HEK293 (cell line): ENCODE results near the gene FAM210A.

Source experiments
- CTCF ChIA-PET: fragments of 350-600 bp; formaldehyde crosslinking; extraction: SDS; loops from one replicate; lab custom pipeline; 2021; ENCODE audit warnings: antibody characterized with exemption; lab: Yijun Ruan, JAX
- POLR2A ChIA-PET: fragments of 300-600 bp; formaldehyde crosslinking; extraction: SDS; loops from one replicate; lab custom pipeline; 2020; ENCODE audit warnings: antibody characterized with exemption, inconsistent platforms; lab: Yijun Ruan, JAX
- H3K27ac ChIP-seq: fragments of 200-500 bp; sonication (Bioruptor generic); 2 replicates; pipeline ENCODE4 v1.5.1; 2014; ENCODE audit warnings: low read depth, low read length, control low read depth, inconsistent platforms; ENCODE audit errors: extremely low read depth
- H3K36me3 ChIP-seq, 2 experiments: fragments of 200-500 bp in 1 of 2; sonication (Bioruptor generic) in 1 of 2; 1 replicate in 1 of 2; 2 replicates in 1 of 2; pipeline ENCODE4 v1.5.1; 2014 to 2017; ENCODE audit warnings: inconsistent platforms in 2 of 2, low read length in 2 of 2; ENCODE audit not compliant: control insufficient read depth in 2 of 2, insufficient read depth in 1 of 2
- H3K4me1 ChIP-seq: fragments of 200-500 bp; sonication (Bioruptor generic); 2 replicates; pipeline ENCODE4 v1.5.1; 2014; ENCODE audit warnings: mild to moderate bottlenecking, low read length, inconsistent platforms; ENCODE audit not compliant: control insufficient read depth, insufficient read depth
- H3K4me3 ChIP-seq: 2 replicates; pipeline ENCODE4 v1.5.1; 2011; ENCODE audit warnings: low read depth, mild to moderate bottlenecking, control low read depth, low read length, moderate library complexity
- H3K9me3 ChIP-seq: fragments of 200-500 bp; sonication (Bioruptor generic); 2 replicates; pipeline ENCODE4 v1.5.1; 2014; ENCODE audit warnings: low read depth, low read length, inconsistent platforms; ENCODE audit not compliant: control insufficient read depth, insufficient read depth
- GLI4 ChIP-seq: fragments of 450-650 bp; formaldehyde crosslinking; IDR thresholded peaks from 2 replicates; pipeline ENCODE4 v1.5.1; 2016; ENCODE audit warnings: missing biosample characterization, missing genetic modification characterization
- RBAK ChIP-seq: fragments of 450-650 bp; formaldehyde crosslinking; IDR thresholded peaks from 2 replicates; pipeline ENCODE4 v1.5.1; 2016; ENCODE audit warnings: missing biosample characterization, missing genetic modification characterization
- SCRT1 ChIP-seq: fragments of 450-650 bp; formaldehyde crosslinking; IDR thresholded peaks from 2 replicates; pipeline ENCODE4 v1.5.1; 2016; ENCODE audit warnings: missing biosample characterization, missing genetic modification characterization, borderline replicate concordance
- SCRT2 ChIP-seq: fragments of 450-650 bp; formaldehyde crosslinking; IDR thresholded peaks from 2 replicates; pipeline ENCODE4 v1.5.1; 2016; ENCODE audit warnings: missing biosample characterization, missing genetic modification characterization
- ZFP69B ChIP-seq: fragments of 450-650 bp; formaldehyde crosslinking; IDR thresholded peaks from 2 replicates; pipeline ENCODE4 v1.5.1; 2016; ENCODE audit warnings: missing biosample characterization, missing genetic modification characterization
- ZNF138 ChIP-seq: fragments of 450-650 bp; formaldehyde crosslinking; IDR thresholded peaks from 2 replicates; pipeline ENCODE4 v1.5.1; 2016; ENCODE audit warnings: missing biosample characterization, missing genetic modification characterization, borderline replicate concordance
- ZNF174 ChIP-seq: fragments of 450-650 bp; formaldehyde crosslinking; IDR thresholded peaks from 2 replicates; pipeline ENCODE4 v1.5.0; 2017; ENCODE audit warnings: missing biosample characterization, mild to moderate bottlenecking, missing genetic modification characterization
- ZNF184 ChIP-seq: fragments of 450-650 bp; IDR thresholded peaks from 2 replicates; pipeline ENCODE4 v1.5.1; 2018; ENCODE audit warnings: missing biosample characterization, mild to moderate bottlenecking, missing genetic modification characterization
- ZNF202 ChIP-seq: fragments of 450-650 bp; formaldehyde crosslinking; IDR thresholded peaks from 2 replicates; pipeline ENCODE4 v1.5.1; 2016; ENCODE audit warnings: missing biosample characterization, missing genetic modification characterization, borderline replicate concordance
- ZNF266 ChIP-seq: fragments of 450-650 bp; formaldehyde crosslinking; IDR thresholded peaks from 2 replicates; pipeline ENCODE4 v1.5.1; 2016; ENCODE audit warnings: missing biosample characterization, missing genetic modification characterization, low read depth
- ZNF341 ChIP-seq: fragments of 450-650 bp; formaldehyde crosslinking; IDR thresholded peaks from 2 replicates; pipeline ENCODE4; 2016; ENCODE audit warnings: low read depth, missing biosample characterization, missing genetic modification characterization
- ZNF433 ChIP-seq: fragments of 450-650 bp; formaldehyde crosslinking; IDR thresholded peaks from 2 replicates; pipeline ENCODE4 v1.5.1; 2016; ENCODE audit warnings: missing biosample characterization, missing genetic modification characterization, low read depth
- ZNF521 ChIP-seq: fragments of 450-650 bp; formaldehyde crosslinking; IDR thresholded peaks from 2 replicates; pipeline ENCODE4 v1.5.1; 2017; ENCODE audit warnings: missing biosample characterization, mild to moderate bottlenecking, missing genetic modification characterization
- ZNF548 ChIP-seq: fragments of 450-650 bp; formaldehyde crosslinking; IDR thresholded peaks from 2 replicates; pipeline ENCODE4 v1.5.1; 2016; ENCODE audit warnings: missing biosample characterization, missing genetic modification characterization
- ZNF596 ChIP-seq: fragments of 450-650 bp; IDR thresholded peaks from 2 replicates; pipeline ENCODE4 v1.5.0; 2018; ENCODE audit warnings: missing biosample characterization, mild to moderate bottlenecking, missing genetic modification characterization, moderate library complexity
- ZNF76 ChIP-seq: fragments of 450-650 bp; formaldehyde crosslinking; IDR thresholded peaks from 2 replicates; pipeline ENCODE4; 2016; ENCODE audit warnings: low read depth, missing biosample characterization, missing genetic modification characterization, borderline replicate concordance
- TF ChIP-seq, protein P1 (sequence below): fragments of 450-650 bp; formaldehyde crosslinking; IDR thresholded peaks from 2 replicates; pipeline ENCODE4 v1.5.1; 2016; ENCODE audit warnings: missing biosample characterization, missing genetic modification characterization
- TF ChIP-seq, protein P2 (sequence below): fragments of 450-650 bp; formaldehyde crosslinking; IDR thresholded peaks from 2 replicates; pipeline ENCODE4 v1.5.1; 2016; ENCODE audit warnings: missing biosample characterization, missing genetic modification characterization
- TF ChIP-seq, protein P3 (sequence below): fragments of 450-650 bp; IDR thresholded peaks from 2 replicates; pipeline ENCODE4 v1.5.1; 2018; ENCODE audit warnings: missing biosample characterization, mild to moderate bottlenecking, missing genetic modification characterization

Gene FAM210A

DNA sequence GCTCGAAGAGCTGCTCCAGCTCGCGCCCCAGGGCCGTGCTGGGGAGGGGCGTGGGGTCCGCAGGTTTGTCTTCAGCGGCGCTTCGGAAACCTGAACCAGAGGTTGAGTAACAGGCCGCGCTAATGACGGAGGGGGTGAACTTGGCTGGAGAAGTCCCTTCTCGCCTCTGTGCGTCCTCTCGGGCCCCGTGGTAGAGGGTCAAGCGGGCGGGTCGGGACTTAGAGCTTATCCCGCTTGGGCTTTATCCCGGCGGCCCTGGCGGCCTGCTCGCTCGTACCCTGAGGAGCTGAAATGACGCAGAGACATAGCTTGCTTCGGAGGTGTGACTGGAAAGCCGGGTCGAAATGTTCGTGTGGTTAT is 594 bp upstream of the FAM210A start (continued):
- TF ChIP-seq ZNF202 (tag by site-specific recombination): no peak
- TF ChIP-seq ZNF174 (tag by site-specific recombination): no peak
- TF ChIP-seq ZNF341 (tag by site-specific recombination): peak; percentile 72
- no peak for TF ChIP-seq ZNF521
- TF ChIP-seq, protein P1, sequence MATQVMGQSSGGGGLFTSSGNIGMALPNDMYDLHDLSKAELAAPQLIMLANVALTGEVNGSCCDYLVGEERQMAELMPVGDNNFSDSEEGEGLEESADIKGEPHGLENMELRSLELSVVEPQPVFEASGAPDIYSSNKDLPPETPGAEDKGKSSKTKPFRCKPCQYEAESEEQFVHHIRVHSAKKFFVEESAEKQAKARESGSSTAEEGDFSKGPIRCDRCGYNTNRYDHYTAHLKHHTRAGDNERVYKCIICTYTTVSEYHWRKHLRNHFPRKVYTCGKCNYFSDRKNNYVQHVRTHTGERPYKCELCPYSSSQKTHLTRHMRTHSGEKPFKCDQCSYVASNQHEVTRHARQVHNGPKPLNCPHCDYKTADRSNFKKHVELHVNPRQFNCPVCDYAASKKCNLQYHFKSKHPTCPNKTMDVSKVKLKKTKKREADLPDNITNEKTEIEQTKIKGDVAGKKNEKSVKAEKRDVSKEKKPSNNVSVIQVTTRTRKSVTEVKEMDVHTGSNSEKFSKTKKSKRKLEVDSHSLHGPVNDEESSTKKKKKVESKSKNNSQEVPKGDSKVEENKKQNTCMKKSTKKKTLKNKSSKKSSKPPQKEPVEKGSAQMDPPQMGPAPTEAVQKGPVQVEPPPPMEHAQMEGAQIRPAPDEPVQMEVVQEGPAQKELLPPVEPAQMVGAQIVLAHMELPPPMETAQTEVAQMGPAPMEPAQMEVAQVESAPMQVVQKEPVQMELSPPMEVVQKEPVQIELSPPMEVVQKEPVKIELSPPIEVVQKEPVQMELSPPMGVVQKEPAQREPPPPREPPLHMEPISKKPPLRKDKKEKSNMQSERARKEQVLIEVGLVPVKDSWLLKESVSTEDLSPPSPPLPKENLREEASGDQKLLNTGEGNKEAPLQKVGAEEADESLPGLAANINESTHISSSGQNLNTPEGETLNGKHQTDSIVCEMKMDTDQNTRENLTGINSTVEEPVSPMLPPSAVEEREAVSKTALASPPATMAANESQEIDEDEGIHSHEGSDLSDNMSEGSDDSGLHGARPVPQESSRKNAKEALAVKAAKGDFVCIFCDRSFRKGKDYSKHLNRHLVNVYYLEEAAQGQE (tag by site-specific recombination): no peak
- no peak for TF ChIP-seq ZNF184 (tag by site-specific recombination)
- TF ChIP-seq ZFP69B (tag by site-specific recombination): no peak
- no peak for TF ChIP-seq ZNF76 (tag by site-specific recombination)
- no peak for TF ChIP-seq ZNF138 (tag by site-specific recombination)
- TF ChIP-seq, all 188 proteins: peak for 2

- ChIA-PET CTCF (interaction anchor here (0.6 to 1.1 kb wide), 4 partner anchors 72 to 994 kb away, joined by 3 to 4 read pairs (median 4); no protein-coding TSS in a partner anchor), POLR2A (interaction anchor here (0.6 to 2.1 kb wide), 6 partner anchors 10 to 1744 kb away, joined by 3 to 9 read pairs (median 4); partner anchors contain the start of genes AFG3L2 and IMPA2)
- TF ChIP-seq, protein P1 (tag by site-specific recombination): no peak
- TF ChIP-seq SCRT2 (tag by site-specific recombination) (peak; percentile 60; the same call in 1 of the 2 replicates), SCRT1 (tag by site-specific recombination) (peak; percentile 53; the same call in 1 of the 2 replicates)
- peaks cover 0 to 2% of the 10 kb centered on the region in 2 experiments; a peak in 1 of 3 replicates for H3K36me3 ChIP-seq
- H3K9me3 ChIP-seq: no peaks in the 10 kb centered on the region
- peak overlapping the region; percentile 71; the same call in 1 of the 2 replicates for H3K27ac ChIP-seq
- H3K4me1 ChIP-seq: peaks cover 11% of the 10 kb centered on the region; the same call in 1 of the 2 replicates
- H3K4me3 ChIP-seq: peak overlapping the region; percentile 97
Observed at GRCh38 chr18:13725566-13726231, 659 bp downstream of the FAM210A start.

DNA sequence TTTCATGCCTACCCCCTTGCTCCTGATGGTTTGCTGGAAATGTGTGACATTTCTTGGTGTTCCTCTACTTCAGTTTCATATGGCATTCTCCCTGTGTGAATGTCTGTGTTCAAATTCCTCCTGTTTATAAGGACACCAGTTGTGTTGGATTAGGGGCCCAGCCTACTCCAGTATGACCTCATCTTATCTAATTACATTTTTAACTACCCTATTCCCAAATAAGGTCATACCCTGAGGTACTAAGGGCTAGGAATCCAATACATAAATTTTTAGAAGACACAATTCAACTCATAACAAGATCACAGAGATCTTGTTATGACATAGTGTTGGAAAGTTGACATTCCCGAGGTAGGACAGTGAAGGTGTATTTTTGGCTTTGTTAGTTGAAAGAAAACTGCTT is 5.5 kb downstream of the FAM210A start:
- POLR2A ChIA-PET: no interaction called here
- H3K27ac ChIP-seq: no peak overlapping the region
- H3K36me3 ChIP-seq: no peaks in the 10 kb centered on the region
- no peak overlapping the region for H3K4me3 ChIP-seq
- TF ChIP-seq ZNF596 (no peak), RBAK (tag by site-specific recombination) (no peak), GLI4 (tag by site-specific recombination) (no peak), ZNF548 (tag by site-specific recombination) (0 out of 2 replicates have a peak, but pooled peaks have one; percentile 4), ZNF266 (tag by site-specific recombination) (no peak), ZNF433 (tag by site-specific recombination) (no peak)
- TF ChIP-seq, protein P2, sequence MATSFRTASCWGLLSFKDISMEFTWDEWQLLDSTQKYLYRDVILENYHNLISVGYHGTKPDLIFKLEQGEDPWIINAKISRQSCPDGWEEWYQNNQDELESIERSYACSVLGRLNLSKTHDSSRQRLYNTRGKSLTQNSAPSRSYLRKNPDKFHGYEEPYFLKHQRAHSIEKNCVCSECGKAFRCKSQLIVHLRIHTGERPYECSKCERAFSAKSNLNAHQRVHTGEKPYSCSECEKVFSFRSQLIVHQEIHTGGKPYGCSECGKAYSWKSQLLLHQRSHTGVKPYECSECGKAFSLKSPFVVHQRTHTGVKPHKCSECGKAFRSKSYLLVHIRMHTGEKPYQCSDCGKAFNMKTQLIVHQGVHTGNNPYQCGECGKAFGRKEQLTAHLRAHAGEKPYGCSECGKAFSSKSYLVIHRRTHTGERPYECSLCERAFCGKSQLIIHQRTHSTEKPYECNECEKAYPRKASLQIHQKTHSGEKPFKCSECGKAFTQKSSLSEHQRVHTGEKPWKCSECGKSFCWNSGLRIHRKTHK (tag by site-specific recombination): no peak
- TF ChIP-seq, protein P3, sequence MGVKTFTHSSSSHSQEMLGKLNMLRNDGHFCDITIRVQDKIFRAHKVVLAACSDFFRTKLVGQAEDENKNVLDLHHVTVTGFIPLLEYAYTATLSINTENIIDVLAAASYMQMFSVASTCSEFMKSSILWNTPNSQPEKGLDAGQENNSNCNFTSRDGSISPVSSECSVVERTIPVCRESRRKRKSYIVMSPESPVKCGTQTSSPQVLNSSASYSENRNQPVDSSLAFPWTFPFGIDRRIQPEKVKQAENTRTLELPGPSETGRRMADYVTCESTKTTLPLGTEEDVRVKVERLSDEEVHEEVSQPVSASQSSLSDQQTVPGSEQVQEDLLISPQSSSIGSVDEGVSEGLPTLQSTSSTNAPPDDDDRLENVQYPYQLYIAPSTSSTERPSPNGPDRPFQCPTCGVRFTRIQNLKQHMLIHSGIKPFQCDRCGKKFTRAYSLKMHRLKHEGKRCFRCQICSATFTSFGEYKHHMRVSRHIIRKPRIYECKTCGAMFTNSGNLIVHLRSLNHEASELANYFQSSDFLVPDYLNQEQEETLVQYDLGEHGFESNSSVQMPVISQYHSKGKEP (tag by site-specific recombination): no peak
- CTCF ChIA-PET: interaction anchor here (0.6 kb wide), 1 partner anchor 77 kb away, joined by 3 read pairs; no protein-coding TSS in a partner anchor
- peaks cover 6% of the 10 kb centered on the region; the same call in 1 of the 2 replicates for H3K4me1 ChIP-seq
- no peaks in the 10 kb centered on the region; the same call in 1 of the 2 replicates for H3K9me3 ChIP-seq
